Lower leg skin (tissue), 4 donors: Measurements from ENCODE around the gene CPA2. TPM values are rescaled to one million over a fixed set of nuclear protein-coding genes. Genes with fewer than 3 reads are reported as not detected.

Experiments used
- DNase-seq, 2 donors: peaks; one replicate each; pipeline ENCODE4 v3.0.0-alpha.2; 2019; ENCODE audit warnings: low spot score in 2 of 2
- H3K4me3 ChIP-seq: fragments of 200-600 bp; sonication (generic); 2 replicates; pipeline ENCODE4 v1.5.1; 2017; ENCODE audit warnings: mild to moderate bottlenecking, low read depth; ENCODE audit not compliant: poor library complexity, severe bottlenecking
- POLR2A ChIP-seq, 2 donors: fragments of 450-650 bp; IDR thresholded peaks; one replicate each; pipeline ENCODE4 v1.6.1; 2016 to 2017; ENCODE audit warnings: antibody characterized with exemption in 2 of 2, mild to moderate bottlenecking in 1 of 2, moderate library complexity in 1 of 2
- WGBS, 2 donors: methylation state at CpG; one replicate each; pipeline ENCODE4 v1.1.5; 2018; 5-methylcytosine and 5-hydroxymethylcytosine counted together
- intact Hi-C: fragments of 100-400 bp; cut with DNase I; formaldehyde crosslinking; loops from one replicate; pipeline ENCODE4 v1.15.0; 2023; ENCODE audit warnings: low total_unique reads
- total RNA-seq, 4 donors: library from RNA; depleted of rRNA; stranded (reverse); fragments of >200 nt; gene quantifications; one replicate each; pipeline ENCODE4 v1.1.0, GENCODE V29; 2016
- TF ChIP-seq, protein P1 (sequence below), 3 donors: fragments of 450-650 bp; IDR thresholded peaks; one replicate each; pipeline ENCODE4 v1.5.1; 2016; ENCODE audit warnings: antibody characterized with exemption in 3 of 3, mild to moderate bottlenecking in 3 of 3, moderate library complexity in 2 of 3

The CPA2 gene
- total RNA-seq, 4 donors from 2014 or later, result 0.16 TPM; not detected in 3

DNA sequence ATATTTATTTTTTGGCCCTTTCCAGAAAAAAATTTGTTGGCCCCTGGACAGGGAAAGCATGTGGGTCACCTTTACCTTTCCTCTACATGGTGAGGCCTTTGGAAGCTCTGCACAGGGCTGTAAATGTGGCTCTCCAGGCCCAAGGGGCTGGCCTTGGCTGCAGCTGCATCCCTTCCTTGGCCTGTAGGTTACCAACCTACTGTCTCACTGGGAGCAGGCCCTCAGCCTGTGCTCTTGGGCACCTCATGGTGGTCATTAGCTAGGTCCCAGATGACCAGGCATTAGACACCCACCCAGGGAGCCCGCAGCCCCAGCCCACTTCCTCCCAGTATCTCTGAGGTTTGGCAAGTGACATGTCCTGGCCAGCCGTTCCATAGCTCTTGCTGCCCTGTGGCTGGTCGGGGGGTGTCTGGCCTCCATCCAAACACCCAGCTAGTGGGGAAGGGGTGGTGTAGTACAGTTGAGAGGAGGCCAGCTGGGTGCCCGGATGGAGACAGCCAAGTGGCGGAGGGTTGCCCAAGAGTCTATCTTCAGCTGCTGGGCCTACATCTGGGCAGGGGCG is 70.8 kb downstream of the CPA2 start:
- intact Hi-C loops, result no loop called here
- WGBS, 2 donors, result 72 to 83% methylated on average over 5 to 6 of the region's 6 CpGs

DNA sequence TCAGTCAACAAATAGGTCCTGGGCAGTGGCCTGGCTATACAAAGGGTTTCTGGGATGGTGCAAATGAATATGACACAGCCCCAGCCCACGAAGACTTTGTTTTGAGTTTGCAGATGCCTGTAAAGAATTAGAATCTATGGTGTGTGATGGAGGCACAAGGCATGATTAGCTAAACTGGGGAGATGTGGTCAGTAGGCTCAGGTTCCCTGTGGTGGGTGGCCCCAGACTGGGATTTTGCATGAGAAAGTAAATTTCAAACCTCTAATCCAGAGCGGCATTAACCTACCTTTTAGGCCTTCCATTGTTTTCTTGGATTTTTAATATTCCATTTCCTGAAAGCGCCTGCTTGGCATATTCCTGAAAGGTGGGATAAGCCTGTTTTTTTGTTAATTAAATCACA is 71.6 kb downstream of the CPA2 start:
- DNase-seq, result peak in 1 of 2 donors; percentile 2
- 90 to 96% methylated on average over 3 of the region's 3 CpGs for WGBS, 2 donors
- intact Hi-C loops, result no loop called here
- TF ChIP-seq, protein P1, sequence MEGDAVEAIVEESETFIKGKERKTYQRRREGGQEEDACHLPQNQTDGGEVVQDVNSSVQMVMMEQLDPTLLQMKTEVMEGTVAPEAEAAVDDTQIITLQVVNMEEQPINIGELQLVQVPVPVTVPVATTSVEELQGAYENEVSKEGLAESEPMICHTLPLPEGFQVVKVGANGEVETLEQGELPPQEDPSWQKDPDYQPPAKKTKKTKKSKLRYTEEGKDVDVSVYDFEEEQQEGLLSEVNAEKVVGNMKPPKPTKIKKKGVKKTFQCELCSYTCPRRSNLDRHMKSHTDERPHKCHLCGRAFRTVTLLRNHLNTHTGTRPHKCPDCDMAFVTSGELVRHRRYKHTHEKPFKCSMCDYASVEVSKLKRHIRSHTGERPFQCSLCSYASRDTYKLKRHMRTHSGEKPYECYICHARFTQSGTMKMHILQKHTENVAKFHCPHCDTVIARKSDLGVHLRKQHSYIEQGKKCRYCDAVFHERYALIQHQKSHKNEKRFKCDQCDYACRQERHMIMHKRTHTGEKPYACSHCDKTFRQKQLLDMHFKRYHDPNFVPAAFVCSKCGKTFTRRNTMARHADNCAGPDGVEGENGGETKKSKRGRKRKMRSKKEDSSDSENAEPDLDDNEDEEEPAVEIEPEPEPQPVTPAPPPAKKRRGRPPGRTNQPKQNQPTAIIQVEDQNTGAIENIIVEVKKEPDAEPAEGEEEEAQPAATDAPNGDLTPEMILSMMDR (IDR thresholded peaks at IDR 0.05), result no peak
- TF ChIP-seq POLR2A (IDR thresholded peaks at IDR 0.05), result no peak
- no peak overlapping the region for H3K4me3 ChIP-seq

More for the DNA sequence above, 70.8 kb downstream of the CPA2 start:
- DNase-seq, result peak in 1 of 2 donors; percentile 57
- no peak overlapping the region for H3K4me3 ChIP-seq
- no peak for TF ChIP-seq POLR2A (IDR thresholded peaks at IDR 0.05)
- TF ChIP-seq, protein P1 (IDR thresholded peaks at IDR 0.05), result no peak

Other genes with a start within 250 kb of the CPA2 start
- gene ZC3HC1, start 215.5 kb upstream of the CPA2 start, total RNA-seq, result 1 to 10 TPM; 3.7 to 9.8 (median 5.6) TPM
- 10 to 100 TPM; 13.5 to 27.4 (median 21.3) TPM for gene KLHDC10, start 196.3 kb upstream of the CPA2 start, total RNA-seq
- gene TMEM209, start 61.5 kb upstream of the CPA2 start, total RNA-seq, result 10 to 100 TPM in 2 of 4 donors, 1 to 10 TPM in 2; 8.0 to 12.7 (median 9.7) TPM
- gene SSMEM1, start 59.0 kb upstream of the CPA2 start, total RNA-seq, result not detected
- 100 to 1,000 TPM in 1 of 4 donors, 10 to 100 TPM in 3; 44.4 to 107 (median 66.1) TPM for gene CPA4, start 26.3 kb downstream of the CPA2 start, total RNA-seq
- not detected for gene CPA5, start 78.0 kb downstream of the CPA2 start, total RNA-seq
- gene CPA1, start 113.6 kb downstream of the CPA2 start, total RNA-seq, result 1 to 10 TPM in 1 of 4 donors, not detected in 3; 1.8 TPM
- 1 to 10 TPM; 1.6 to 6.6 (median 3.0) TPM for gene CEP41, start 174.2 kb downstream of the CPA2 start, total RNA-seq
- gene MEST, start 225.2 kb downstream of the CPA2 start, total RNA-seq, result 1 to 10 TPM in 3 of 4 donors, under 1 TPM in 1; 0.79 to 6.8 (median 4.9) TPM